ENCODE data around the gene DOCK1.
"Not testable (repeated sequence)": the region's sequence is repeated elsewhere in the genome, so short reads cannot be mapped to it uniquely, and the experiment has no call there.

Gene DOCK1

DNA sequence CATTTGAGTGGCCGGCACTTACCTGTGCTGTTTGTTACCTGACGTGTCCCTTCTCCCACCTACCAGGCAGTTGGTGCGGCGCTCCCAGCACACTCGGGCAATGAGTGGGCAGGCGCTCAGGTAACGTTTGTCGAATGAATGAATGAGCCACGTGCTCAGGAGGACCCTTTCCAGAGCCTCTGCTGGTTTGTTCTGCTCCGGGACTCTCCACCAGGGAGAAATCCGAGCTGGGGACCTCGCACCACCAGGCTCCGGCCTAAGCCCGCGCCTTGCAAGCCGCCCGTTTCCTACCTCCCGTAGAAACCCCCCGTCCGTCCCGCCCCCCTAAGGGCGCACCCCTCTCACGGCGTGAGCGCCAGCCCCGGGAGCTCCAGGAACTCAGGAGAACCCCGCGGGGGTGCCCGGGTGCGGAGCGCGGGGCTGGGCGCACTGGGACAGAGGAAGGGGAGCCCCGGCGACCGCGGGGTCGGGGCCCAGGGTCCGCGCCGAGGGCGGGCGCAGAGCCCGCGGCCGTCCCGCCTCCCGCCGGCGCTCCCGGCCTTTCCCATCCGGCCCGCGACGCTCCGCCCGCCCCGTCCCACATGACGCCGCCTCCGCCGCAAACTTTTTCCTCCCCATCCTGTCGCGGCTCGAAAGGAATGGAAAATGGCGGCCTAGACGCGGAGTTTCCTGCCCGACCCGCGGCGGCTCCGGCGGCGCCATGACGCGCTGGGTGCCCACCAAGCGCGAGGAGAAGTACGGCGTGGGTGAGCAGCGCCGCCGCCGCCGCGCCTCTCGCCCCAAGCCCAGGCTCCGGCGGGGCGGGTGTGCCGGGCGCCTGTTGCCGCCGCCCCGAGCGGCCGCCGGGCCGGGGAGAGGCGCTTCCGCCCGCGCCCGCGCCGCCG is at the start of gene DOCK1:
DOCK1 (plus strand) TSS at position 611 of the 884 bp plus-strand sequence; CDS start at position 701, 90 bp downstream.
- DNase-seq, result no peak

DNA sequence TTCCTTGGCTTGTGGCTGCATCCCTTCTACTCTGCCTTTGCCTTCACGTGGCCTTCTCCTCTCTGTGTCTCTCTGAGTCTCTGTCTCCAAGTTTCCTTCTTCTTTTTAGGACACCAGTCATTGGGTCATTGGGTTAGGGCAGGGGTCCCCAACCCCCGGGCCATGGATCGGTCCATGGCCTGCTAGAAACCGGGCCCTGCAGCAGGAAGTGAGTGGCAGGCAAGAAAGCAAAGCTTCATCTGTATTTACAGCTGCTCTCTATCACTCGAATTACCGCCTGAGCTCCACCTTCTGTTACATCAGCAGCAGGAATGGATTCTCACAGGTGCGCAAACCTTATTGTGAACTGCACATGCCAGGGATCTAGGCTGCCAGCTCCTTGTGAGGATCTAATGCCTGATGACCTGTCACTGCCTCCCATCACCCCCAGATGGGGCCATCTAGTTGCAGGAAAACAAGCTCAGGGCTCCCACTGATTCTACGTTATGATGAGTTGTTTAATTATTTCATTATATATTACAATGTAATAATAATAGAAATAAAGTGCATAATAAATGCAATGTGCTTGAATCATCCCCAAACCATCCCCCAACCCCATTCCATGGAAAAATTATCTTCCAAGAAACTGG is 47.9 kb upstream of the DOCK1 start:
- no peak for DNase-seq

DNA sequence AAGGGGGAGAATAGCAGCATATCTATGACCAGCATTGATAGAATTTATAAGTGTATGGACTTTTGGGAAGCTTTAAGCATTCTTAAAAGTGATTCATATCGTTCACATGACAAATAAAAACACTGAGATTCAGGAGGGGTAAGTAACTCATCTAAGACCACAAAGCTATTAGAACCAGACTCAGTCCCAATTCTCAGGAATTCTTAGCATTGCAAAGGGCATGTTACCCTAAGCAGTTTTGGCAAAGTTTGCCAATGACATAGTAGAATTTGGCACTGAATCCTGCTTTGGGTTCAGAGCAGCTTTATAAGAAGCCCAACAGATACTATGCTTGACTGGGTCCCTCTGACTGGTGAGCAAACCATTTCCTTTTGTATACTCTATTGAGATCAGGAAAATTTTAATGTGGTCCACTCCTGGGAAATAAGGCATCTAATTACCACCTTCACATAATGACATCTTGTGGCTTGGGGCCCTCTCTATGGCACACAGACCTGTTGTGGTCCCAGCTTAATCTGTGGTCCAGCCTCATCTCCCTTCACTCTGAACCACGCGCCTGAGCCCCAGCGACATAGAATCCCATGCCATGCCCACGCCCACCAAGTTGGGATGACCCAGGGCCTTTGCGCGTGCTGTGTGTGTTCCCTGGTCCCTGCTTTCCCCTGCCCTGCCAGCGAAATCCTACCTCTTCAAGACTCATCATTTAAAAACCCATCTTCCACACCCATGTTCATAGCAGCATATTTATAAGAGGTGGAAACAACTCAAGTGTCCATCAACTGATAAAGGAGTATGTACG is 37.5 kb upstream of the DOCK1 start:
- no peak for DNase-seq

DNA sequence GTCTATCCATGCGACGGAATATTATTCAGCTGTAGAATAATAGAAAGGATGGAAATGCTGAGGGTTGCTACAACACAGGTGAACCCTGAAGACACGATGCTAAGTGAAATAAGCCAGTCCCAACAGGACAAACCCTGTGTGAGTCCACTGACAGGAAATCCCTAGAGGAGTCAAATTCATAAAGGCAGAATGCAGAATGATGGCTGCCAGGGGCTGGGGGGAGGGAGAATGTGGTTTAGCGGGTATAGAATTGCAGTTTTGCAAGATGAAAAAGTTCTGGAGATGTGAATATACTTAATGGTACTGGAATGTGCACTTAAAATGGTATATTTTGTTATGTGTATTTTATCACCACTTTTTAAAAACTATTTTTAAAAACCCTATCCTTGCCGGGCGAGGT is 36.9 kb upstream of the DOCK1 start:
- DNase-seq, result no peak

DNA sequence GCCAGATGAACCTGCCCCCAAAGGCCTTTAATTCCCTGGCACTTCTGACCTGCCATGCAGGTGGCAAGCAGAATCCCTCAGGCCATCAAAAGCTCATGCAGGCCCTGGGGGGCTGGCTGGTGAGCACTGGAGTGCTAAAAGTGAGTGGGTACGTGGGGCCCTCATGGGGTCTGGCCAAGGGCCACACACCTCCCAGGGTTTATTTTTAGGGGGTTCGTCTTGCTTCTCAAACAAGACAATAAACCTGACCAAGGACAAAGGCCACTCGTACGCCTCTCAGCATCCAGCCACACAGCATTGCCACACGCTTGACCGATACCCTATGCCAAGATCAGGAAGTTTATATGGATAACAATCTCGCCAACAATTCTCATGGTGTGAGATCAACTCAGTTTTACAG is 33.1 kb upstream of the DOCK1 start:
- no peak for DNase-seq

DNA sequence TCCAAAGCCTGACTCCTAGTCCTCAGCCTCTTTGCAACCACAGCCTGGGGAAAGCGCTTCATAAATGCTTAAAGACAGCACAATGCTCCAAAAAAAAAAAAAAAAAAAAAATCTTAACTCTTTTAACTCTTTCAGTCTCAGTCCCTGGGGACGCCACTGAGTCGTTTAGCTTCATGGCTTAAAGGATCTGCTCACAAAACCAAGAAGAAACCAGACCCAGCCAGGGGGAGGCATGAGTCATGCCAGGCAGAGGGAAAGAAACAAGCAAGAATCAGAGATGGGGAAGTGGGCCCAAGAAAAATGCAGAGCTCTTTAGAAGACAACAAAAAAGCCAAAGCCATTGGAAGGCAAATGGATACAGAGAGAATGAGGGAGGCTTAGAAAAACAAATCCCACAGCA is 32.5 kb upstream of the DOCK1 start:
- DNase-seq, result no peak

DNA sequence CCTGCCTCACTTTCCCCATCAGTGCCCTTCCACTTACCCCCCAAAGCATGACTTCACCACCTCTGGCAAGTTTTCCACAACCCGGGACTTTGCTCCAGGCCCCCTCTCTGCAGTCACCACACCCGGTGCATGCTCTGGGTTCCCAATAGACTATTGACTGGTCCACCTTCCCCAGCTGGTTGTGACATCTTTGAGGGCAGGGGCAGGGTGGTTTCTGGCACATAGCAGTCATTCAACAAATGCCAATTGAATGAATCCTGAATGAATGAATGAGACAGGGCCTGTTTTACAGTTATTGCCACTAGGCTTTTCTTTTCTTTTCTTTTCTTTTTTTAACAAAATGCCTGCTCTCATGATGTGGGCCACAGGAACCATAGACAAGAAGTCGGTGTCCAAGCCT is 28.8 kb upstream of the DOCK1 start:
- no peak for DNase-seq

DNA sequence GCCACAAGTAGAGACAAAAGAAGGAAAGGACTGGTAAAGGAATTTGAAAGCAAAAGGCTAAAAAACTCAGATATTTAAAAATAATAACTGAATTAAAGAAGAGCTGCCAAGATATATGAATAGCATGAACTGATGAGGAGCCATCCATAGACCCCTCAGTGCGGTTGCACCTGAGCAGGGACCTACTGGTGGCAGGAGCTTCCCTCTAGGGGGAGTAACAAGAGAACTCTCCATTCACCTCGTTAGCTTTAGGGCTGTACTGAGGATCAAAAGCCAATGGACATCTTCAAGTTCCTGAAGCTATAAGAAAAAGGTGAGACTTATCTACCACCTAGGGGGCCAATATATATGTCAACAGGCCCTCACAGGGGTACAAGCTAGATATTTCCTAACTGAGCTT is 27.8 kb upstream of the DOCK1 start:
- DNase-seq, result no peak

DNA sequence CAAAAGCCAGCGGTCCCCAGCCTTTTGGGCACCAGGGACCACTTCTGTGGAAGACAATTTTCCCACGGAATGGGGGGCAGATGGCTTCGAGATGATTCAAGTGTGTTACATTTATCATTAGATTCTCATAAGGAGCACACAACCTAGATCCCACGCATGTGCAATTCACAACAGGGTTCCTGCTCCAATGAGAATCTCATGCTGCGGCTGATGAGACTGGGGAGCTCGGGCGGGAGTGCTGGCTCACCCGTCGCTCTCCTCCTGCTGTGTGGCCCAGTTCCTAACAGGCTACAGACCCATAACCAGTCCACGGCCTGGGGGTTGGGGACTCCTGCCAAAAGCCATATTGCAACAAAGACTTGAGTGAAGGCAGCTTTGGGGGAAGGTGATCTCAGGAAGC is 26.6 kb upstream of the DOCK1 start:
- DNase-seq, result no peak

DNA sequence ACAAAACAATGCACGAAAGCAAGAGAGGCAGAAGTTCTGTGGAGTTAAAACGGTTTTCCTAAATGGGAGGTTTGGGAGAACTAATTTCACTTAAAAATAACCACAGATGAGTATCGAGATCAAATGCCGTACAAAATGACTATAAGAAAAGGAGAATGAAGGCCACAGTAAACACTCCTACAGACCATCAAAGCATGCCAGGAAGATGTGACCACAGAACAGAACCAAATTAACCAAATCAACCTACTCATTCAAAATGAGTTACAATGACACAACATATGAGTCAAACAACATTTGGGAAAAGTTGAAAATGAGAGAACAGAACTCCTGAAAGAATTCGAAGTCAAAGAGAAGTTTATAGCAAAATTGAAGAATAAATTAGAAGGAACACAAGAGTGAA is 24.3 kb upstream of the DOCK1 start:
- no peak for DNase-seq

DNA sequence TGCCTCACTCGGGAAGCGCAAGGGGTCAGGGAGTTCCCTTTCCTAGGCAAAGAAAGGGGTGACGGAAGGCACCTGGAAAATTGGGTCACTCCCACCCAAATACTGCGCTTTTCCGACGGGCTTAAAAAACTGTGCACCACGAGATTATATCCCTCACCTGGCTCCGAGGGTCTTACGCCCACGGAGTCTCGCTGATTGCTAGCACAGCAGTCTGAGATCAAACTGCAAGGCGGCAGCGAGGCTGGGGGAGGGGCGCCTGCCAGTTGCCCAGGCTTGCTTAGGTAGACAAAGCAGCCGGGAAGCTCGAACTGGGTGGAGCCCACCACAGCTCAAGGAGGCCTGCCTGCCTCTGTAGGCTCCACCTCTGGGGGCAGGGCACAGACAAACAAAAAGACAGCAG is 23.2 kb upstream of the DOCK1 start:
- DNase-seq, result not testable (repeated sequence)

DNA sequence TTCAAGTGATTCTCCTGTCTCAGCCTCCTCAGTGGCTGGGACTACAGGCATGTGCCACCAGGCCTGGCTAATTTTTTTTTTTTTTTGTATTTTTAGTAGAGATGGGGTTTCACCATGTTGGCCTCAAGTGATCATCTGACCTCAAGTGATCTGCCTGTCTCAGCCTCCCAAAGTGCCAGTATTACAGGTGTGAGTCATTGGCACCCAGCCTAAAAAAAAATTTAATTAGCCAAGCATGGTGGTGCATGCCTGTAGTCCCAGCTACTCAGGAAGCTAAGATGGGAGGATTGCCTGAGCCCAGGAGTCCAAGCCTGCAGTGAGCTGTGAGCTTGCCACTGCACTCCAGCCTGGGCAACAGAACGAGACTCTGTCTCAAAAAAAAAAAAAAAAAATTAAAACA is 16.8 kb upstream of the DOCK1 start:
- not testable (repeated sequence) for DNase-seq

DNA sequence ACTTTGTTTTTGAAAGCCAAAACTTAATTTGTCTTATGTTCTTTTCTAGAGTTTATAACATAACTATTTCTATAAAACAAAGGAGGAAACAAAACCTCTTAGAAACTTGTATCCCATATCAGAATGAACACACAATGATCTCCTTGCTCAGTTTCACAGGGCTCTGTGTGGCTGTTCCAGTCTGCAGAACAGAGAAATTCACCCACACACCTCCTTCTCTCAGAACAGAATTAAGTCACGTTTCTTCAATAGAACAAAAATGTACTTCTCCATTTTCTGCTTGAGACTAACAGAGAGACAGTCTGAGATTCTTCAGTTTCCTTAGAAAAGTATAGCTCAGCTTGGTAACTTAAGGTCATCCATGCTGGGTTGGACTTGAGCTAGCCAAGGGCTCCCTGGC is 15.8 kb upstream of the DOCK1 start:
- no peak for DNase-seq

DNA sequence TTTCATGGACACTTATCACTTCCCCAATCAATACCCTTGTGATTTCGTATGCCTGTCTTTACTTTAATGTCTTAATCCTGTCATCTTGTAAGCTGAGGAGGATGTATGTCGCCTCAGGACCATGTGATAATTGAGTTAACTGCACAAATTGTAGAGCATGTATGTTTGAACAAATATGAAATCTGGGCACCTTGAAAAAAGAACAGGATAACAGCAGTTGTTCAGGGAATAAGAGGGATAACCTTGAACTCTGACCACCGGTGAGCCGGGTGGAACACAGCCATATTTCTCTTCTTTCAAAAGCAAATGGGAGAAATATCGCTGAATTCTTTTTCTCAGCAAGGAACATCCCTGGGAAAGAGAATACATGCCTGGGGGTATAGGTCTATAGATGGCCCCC is 14.4 kb upstream of the DOCK1 start:
- DNase-seq, result not testable (repeated sequence)

DNA sequence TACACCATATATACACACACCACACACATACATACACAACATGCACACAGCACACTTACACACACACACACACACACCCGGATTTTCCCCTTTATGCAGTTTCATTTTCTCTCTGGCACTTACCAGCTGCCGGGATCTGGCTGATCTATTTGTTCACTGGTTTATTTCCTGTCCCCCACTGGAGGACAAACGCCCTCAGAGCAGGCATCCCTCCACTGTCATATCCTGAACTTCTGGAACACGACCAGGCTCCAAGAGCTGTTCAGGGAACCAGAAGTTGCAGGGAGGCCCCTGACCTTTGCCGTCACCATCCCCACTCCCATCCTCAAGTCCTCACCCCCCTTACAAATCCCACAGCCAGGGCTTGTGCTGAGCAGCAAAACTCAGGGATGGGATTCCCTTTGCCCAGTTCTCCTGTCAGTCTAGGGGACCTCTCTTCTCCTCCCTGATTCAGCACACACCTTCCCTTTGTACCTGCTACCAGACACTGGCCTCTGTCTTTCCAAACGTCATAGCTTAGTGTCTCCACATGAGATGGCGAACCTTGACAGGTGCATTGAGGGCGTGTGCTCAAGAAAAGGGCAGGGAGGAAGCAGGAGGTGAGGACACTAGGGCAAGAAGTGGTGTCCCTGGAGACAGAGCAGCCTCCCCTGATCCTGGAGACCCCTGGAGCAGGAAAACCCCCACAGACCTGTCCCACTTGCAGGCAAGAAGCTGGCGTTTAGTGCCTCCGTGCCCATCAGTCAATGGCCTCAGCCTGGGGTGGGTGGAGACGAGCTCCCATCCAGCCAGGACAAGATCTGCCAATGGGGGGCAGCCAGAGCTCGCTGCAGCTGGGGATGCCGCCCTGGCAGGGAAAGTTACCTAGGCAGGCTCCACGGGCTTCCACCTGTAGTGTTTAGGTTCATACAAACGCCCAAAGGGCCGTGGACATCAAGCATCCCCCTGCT is 12.7 kb upstream of the DOCK1 start:
- DNase-seq, result no peak

DNA sequence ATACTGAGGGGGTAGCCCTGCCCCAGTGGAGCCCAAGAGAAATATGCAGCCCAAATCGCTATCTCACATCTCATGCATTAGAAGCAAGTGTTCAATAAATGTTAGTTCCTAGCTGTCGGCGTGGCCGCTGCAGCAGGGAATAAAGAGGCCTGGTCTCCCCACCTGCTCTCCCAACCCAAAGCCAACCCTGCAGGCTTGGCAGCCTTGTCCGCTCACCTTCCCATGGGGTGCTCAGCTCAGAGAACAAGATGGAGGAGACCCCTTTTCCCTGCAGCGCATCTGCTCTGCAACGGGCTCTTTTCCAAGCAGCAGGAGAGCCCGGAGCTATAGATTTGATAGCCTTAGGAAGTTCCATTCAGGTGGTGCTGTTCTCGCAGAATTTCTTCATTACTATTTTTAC is 12.0 kb upstream of the DOCK1 start:
- DNase-seq, result no peak

DNA sequence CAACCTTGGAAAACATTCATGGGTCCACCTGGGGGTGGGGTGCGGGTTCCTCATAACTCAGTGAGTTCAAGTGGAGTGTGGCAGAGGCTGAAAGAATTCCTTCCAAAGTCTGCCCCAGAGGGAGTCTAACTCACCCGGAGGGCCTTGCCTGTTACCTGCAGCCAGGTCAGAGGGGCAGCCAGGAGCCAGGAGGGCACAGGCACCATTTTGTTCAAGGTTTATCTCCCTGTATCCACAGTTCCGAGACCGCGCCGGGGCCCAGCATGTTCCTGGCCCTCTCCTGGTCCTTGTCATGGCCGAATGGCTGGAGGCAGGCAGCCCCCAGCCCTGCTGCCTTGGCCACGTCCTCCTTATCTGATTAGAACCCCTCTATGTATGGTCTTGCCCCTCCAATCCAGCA is 11.4 kb upstream of the DOCK1 start:
- DNase-seq, result no peak

DNA sequence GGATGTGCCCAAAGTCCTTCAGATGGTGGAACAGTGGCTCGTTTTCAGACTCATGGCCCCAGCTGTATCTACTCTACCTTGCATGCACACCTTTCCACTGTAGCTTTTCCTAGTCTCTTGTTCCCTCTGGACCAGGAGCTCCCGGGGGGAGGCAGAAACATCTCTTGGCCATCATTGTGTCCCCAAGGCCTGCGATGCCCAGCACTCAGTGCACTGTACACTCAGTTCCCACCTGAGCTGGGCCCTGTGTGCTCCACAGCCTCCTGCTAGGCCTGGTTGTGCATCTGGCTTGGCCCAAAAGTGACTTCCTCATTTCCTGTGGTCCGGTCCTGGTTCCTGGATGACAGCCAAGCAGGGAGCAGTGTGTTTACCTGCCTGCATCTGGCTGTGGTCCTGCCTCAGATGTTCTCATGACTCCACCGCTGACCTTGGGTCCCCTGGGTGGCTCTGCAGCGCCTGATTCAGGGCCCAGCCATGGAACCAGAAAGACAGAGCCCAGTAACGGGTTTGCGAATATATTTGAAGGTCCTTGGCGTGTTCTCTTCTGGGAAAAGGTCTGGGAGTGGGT is 9.9 kb upstream of the DOCK1 start:
- no peak for DNase-seq

DNA sequence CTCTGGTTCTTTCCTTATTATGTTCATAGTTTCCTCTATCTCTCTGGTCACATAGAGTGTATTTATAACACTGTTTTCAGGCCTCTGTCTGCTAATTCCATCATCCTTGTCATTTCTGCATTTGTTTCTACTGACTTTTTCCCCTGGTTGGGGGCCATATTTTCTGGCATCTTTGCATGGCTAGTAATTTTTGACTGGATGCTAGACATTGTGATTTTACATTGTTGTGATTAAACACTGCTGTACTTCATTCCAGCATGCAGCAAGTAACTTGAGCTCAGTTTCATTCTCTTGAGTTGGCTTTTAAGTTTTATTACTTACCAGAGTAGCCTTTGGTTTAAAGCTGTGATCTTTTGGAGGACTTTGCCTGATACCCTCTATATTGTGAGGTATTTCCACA is 6.8 kb upstream of the DOCK1 start:
- no peak for DNase-seq

DNA sequence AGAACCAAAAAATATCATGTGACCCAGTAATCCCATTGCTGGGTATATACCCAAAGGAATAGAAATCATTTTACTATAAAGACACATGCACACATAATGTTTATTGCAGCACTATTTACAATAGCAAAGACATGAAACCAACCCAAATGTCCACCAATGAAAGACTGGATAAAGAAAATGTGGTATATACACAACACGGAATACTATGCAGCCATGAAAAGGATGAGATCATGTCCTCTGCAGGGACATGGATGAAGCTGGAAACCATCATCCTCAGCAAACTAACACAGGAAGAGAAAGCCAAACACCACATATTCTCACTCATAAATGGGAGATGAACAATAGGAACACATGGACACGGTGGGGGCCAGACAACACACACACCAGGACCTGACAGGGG is 5.7 kb upstream of the DOCK1 start:
- DNase-seq, result not testable (repeated sequence)

DNA sequence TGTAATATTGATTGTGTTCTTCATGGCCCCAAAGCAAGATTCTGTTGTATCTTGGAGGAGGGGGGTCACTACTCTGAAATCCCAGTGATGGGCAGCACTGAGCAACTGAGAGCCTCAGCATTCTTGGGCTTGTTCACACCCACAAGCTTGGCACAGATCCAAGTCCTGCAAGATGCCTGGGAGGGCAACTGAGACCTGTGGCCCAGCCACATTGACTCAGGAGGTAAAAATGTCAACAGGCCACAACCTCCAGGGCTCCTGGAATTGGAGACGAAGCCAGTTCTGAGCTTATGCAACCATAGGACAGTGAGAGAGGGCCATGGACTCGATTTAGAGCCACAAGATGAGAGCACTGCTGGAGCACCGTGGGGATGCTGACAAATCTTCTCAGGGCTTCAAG is 3.1 kb upstream of the DOCK1 start:
- no peak for DNase-seq

Measured in GOT3 (cell line).